Uterus (tissue), 4 donors: ENCODE results near the gene SRGAP2C. TPM values are rescaled to one million over a fixed set of nuclear protein-coding genes. Genes with fewer than 3 reads are reported as not detected.
"Not testable (repeated sequence)": the region's sequence is repeated elsewhere in the genome, so short reads cannot be mapped to it uniquely, and the experiment has no call there.

Experiments
- DNase-seq, 2 donors: peaks; one replicate each; pipeline ENCODE4 v3.0.0-alpha.2; 2019 to 2020
- H3K27ac ChIP-seq, 2 donors: fragments of 200-600 bp; sonication (generic); 1 replicate in 1 of 2; 2 replicates in 1 of 2; pipeline ENCODE4 v1.5.1; 2016 to 2018
- H3K27me3 ChIP-seq, 2 donors: fragments of 200-600 bp; sonication (generic); one replicate each; pipeline ENCODE4 v1.5.1; 2018 to 2019; ENCODE audit warnings: control low read depth in 1 of 2
- H3K36me3 ChIP-seq, 2 donors: fragments of 200-600 bp; sonication (generic); one replicate each; pipeline ENCODE4 v1.5.1; 2019; ENCODE audit warnings: control low read depth in 1 of 2
- H3K4me1 ChIP-seq, 2 donors: fragments of 200-600 bp; sonication (generic); one replicate each; pipeline ENCODE4 v1.5.1; 2018 to 2019; ENCODE audit warnings: control low read depth in 1 of 2
- H3K4me3 ChIP-seq, 2 donors: fragments of 200-600 bp; sonication (generic); 1 replicate in 1 of 2; 2 replicates in 1 of 2; pipeline ENCODE4 v1.5.1; 2018 to 2019; ENCODE audit warnings: mild to moderate bottlenecking in 1 of 2
- H3K9me3 ChIP-seq, 2 donors: fragments of 200-600 bp; sonication (generic); one replicate each; pipeline ENCODE4 v1.5.1; 2019; ENCODE audit warnings: control low read depth in 1 of 2
- intact Hi-C: fragments of 100-400 bp; cut with DNase I; formaldehyde crosslinking; loops from one replicate; pipeline ENCODE4 v1.15.1; 2023; ENCODE audit warnings: low total_unique reads
- total RNA-seq, 4 donors: library from RNA; depleted of rRNA in 3 of 4; stranded (reverse); fragments of >200 nt in 3 of 4; gene quantifications; one replicate each; pipeline versions ENCODE4 v1.1.0 to v1.2.4, GENCODE V29; 2014 to 2023
- donor health status: DM: yes; HTN: yes; CAD: no.

SRGAP2C gene
- total RNA-seq, 4 donors from 2014 or later, result 17.6 to 47.6 (median 32.4) TPM

DNA sequence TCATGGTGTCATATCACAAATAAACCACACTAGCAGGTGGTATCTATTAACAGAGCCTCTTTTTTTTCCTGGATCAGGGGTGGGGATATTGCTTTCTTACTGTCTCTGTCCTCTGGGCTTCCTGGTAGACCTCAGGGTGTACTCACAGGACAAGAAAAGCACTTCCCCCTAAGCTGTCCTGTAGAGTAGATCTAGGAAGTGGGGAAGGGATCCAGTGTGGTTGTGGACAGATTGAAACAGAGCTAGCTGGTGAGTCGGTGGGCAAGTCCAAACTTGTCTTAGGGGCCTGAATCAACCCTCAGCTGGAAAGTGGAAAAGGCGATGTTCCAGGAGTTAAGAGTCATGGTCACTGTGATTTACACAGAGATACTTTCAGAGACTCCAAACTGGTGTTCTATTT, 96.7 kb downstream of the SRGAP2C start:
- H3K27me3 ChIP-seq, intact Hi-C loops: not testable (repeated sequence)

DNA sequence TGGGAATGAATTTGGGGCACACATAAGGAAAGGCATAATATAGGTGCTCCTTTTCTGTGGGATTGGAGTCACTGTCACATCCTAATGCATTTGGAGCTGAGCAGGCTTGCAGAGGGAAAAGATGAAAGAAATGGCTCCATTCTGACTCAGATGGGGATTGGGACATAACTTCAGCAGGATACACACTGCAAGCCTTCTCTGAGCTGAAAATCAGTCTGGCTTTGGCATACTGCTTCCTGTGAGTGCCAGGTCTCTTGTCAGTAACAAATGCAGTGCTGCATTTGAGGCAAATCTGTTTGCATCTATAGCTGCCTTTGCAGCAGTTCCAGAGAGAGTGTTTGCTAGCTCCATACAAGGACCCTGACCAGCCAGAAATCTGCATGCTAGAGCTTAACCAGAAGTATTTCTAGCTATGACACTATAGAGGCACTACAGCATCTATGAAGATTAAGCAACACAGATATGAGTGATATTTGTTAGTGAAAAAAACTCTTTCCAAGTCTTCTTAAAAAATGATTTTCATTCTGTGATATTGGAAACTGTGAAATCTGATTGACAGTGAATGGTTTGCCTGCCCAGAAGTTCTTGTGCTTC, 98.9 kb downstream of the SRGAP2C start:
- H3K27ac ChIP-seq, H3K4me3 ChIP-seq, H3K27me3 ChIP-seq, H3K4me1 ChIP-seq, H3K36me3 ChIP-seq, intact Hi-C loops, DNase-seq, H3K9me3 ChIP-seq: not testable (repeated sequence)

More for the DNA sequence above, 96.7 kb downstream of the SRGAP2C start:
- H3K9me3 ChIP-seq, H3K36me3 ChIP-seq, H3K4me1 ChIP-seq, H3K4me3 ChIP-seq, H3K27ac ChIP-seq, DNase-seq: not testable (repeated sequence)

DNA sequence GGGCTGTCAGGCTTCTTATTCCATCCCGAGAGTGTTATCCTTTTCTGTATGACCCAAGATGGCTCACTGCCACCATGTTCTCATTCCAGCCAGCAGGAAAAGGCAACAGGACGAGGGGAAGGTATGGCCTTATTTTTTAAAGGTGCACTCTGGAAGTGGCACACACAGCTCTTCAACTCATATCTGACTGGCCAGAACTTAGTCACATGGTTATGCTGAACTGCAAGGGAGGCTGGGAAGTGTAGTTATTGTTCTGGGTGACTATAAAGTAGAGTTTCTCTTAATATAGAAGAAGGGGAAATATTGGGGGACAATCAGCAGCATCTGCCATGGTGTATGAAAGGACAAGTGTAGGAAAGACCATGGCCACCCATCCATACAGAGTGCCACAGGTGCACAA, 107.8 kb downstream of the SRGAP2C start:
- H3K4me3 ChIP-seq, DNase-seq, H3K36me3 ChIP-seq, H3K27ac ChIP-seq, H3K27me3 ChIP-seq, intact Hi-C loops, H3K9me3 ChIP-seq, H3K4me1 ChIP-seq: not testable (repeated sequence)

DNA sequence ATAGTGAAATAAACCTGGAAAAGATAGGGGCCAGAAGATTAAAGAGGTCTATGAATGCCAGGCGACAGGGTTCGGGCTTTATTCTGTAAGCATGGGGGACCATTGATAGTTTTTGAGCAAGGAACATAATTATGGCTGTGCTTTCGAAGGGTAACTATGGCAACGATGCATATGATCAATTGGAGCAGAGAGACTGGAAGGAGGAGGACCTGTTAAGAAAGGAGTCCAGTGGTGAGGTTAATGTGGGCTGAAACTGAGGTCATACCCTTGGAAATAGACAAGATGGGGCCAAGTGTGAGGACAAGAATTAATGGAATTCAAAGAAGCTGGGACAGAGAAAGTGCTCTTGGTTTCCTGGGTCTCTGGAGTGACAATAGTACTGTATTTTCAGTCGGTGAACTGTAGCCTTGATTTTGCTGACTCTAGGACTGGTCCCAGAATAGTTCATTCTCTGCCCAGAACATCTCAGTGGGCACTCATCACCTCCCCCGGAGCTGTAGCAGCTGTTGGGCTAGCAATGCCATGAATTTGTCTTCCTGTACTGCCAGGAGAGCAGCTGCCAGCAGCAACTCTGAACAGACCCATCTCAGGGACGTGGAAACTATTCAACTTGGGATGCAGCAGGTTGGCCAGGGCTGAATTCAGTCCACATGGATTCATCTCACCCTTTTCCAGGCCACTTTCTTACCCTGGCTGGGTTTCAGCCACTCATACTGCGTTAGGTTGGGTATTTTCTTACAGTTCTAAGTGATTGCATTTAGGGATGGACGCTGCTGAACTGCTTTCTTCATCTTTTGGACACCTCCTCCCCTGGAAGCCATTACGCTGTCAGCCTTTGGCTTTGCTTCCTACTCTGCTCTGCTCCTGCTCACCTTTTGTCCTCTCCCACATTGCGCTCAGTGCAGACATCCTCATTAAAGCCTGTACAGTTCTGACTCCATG, 108.8 kb downstream of the SRGAP2C start:
- intact Hi-C loops, H3K4me3 ChIP-seq, H3K27me3 ChIP-seq, H3K27ac ChIP-seq, H3K4me1 ChIP-seq, H3K9me3 ChIP-seq, H3K36me3 ChIP-seq, DNase-seq: not testable (repeated sequence)

DNA sequence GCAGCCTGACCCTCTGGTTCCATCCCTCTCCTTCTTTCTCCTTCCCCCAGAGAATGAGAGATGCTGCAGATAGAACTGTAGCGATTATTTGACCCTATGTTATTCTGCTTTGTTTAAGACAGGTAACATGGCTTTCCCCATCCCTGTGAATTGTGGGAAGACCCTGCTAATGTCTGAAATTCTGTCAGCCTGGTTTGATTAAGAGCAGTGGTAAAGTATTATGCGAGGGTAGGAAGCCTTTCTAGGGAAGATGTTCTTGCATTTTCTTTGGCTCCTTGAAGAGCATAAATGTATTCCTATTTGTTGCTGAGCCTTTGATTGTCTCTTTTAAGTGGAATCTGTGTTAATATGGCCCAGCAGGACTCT, 109.4 kb downstream of the SRGAP2C start:
- H3K4me1 ChIP-seq, H3K27me3 ChIP-seq, DNase-seq, H3K36me3 ChIP-seq, H3K9me3 ChIP-seq, H3K4me3 ChIP-seq, H3K27ac ChIP-seq, intact Hi-C loops: not testable (repeated sequence)

DNA sequence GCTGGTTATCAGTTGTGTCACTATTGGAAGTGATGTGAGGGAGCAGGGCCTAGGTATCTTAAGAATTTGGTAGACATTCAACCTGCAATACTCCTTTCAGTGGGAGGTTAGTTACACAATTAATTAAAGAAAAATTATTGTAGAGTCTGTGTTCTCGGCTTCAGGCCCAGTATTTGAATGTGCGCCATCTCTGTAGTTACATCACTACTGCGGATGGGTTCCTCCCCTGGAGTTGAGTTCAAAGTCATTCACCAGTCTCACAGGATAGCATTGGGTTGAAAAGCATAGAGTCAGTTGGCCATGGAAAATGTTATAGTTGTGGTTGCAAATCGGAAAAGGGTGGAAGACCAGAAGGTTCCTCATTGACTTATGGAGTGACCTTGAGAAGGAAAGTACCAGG, 111.8 kb downstream of the SRGAP2C start:
- H3K9me3 ChIP-seq, DNase-seq, H3K27me3 ChIP-seq, H3K4me1 ChIP-seq, H3K4me3 ChIP-seq, H3K36me3 ChIP-seq, intact Hi-C loops, H3K27ac ChIP-seq: not testable (repeated sequence)

DNA sequence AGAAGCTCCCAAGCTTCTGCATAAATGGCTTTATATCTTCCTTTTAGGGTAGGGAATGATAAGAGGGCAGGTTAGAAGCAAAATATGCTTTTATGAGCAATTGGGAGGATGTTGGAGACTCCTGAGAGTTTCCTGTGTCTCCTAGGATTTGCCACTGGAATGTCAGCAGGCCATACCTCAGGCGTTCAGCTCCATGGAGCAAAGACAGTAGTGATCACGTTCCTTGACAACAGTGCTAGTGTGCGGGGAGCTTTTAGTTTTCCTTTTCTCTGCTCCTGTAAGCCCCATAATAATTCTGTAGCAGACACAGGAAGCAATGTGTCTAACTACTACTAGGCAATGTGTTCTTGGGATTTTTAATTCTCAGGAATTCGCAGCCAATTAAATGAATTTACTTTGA, 113.8 kb downstream of the SRGAP2C start:
- H3K9me3 ChIP-seq, DNase-seq, H3K36me3 ChIP-seq, H3K4me1 ChIP-seq, intact Hi-C loops, H3K27ac ChIP-seq, H3K27me3 ChIP-seq, H3K4me3 ChIP-seq: not testable (repeated sequence)

DNA sequence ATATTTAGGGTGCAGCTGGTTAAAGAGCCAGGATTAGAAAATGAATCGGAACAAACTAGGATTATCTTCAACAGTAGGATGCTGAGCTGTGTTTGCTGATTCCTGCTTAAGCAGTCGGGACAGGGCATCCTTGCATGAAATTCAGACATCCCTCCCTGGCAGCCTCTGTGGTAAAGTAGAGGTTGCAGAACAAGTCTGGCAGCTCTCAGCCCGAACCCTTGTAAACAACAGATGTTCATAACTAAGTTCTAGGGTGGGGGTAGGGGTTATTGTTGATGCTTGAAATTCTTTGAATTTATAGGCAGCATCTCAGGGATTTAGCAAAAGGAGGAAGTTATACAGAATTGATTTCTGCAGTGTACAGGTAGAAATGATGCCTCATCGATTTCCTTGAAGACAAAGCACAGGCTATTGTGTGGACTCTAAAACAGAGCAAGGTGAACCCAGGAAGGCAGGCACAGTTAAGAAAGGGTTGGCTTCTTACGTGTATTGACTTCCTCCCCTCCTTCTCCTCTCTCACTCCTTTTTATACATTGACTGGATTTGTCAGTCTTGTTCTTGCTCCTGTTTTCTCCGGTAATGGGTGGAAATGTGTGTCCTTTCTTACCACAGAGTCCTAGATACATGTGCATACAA, 114.9 kb downstream of the SRGAP2C start:
- H3K27me3 ChIP-seq, H3K4me3 ChIP-seq, H3K27ac ChIP-seq, H3K9me3 ChIP-seq, H3K4me1 ChIP-seq, intact Hi-C loops, DNase-seq, H3K36me3 ChIP-seq: not testable (repeated sequence)

DNA sequence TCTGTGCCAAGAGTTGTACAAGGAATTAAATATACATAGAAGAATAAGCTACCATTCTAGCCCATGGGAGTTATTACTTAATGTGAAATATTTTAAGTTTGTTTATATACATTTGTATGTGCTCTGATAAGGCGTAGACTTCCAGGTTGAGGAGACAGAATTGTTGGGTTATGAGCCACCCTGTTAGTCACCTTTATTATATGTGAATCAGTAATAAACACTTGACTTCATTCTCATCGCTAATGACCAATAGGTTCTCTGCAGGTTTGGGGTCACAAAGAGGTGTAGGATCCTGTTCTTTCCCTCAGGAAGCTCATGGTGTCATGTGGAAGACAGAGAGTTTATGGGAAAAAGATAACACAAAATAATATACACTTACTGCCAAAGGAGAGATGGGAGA, 117.1 kb downstream of the SRGAP2C start:
- H3K9me3 ChIP-seq, H3K27ac ChIP-seq, intact Hi-C loops, DNase-seq, H3K27me3 ChIP-seq, H3K4me1 ChIP-seq, H3K4me3 ChIP-seq, H3K36me3 ChIP-seq: not testable (repeated sequence)

DNA sequence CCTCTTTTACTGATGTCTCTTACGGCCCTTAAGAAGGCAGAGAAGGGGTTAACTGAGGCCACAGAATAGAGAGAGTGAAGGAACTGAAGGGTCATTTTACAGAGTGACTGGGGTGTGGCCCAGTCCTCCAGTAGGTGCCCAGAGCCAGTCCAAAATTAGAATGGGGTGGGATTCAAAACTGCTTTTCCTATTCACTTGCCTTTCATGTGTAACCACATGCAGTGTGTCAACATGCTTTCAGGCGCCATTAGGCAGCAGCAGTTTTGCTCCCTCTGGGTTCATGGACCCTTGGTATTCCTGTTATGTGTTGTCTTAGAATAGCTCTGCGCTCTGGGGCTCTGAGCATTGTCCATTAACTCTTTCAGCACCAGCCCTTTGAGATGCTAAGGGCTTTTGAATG, 123.0 kb downstream of the SRGAP2C start:
- H3K27ac ChIP-seq, DNase-seq, intact Hi-C loops, H3K36me3 ChIP-seq, H3K9me3 ChIP-seq, H3K27me3 ChIP-seq, H3K4me1 ChIP-seq, H3K4me3 ChIP-seq: not testable (repeated sequence)

DNA sequence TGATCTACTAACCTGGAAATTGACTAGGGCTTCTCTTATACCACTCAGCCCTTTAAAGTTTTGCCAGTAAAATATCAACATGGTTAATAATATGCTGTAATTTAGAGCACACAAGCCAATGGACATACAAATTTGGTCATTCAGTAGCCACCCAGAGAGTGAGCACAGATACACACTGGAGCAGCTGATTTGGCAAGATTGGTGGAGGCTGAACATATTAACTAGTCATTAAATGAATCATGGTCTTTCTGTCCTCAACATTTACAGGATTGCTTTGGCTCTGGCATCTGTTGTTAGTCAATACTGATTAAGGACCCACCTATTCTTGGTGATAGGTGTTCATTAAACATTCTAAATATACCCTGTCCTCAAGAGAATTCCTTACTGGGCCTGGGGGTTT, 130.7 kb downstream of the SRGAP2C start:
- intact Hi-C loops, H3K36me3 ChIP-seq: not testable (repeated sequence)

DNA sequence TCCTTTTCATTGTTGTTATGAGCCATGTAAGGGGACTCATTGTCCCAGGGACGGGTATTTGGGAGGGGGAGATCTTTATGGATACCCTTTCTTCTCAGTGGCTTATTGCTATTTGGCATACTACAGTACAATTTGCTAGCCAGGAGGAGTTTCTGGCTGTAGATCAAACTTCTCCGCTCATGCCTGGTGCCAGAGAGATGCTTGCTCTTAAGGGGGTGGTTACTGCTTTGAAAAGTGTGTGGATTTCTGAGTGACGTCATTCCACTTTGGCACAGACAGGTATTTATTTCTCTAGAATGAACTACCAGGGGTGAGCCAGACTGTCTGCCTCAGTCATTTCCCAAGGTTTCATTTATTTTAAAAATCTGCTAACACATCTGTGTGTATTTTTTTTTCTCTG, 131.3 kb downstream of the SRGAP2C start:
- H3K27ac ChIP-seq, H3K27me3 ChIP-seq, DNase-seq, H3K4me1 ChIP-seq, intact Hi-C loops, H3K4me3 ChIP-seq, H3K36me3 ChIP-seq, H3K9me3 ChIP-seq: not testable (repeated sequence)

More for the DNA sequence above, 130.7 kb downstream of the SRGAP2C start:
- not testable (repeated sequence) for DNase-seq, H3K27ac ChIP-seq, H3K27me3 ChIP-seq, H3K9me3 ChIP-seq, H3K4me3 ChIP-seq, H3K4me1 ChIP-seq
